ENCODE measurements around the gene GMIP.

The GMIP gene

DNA sequence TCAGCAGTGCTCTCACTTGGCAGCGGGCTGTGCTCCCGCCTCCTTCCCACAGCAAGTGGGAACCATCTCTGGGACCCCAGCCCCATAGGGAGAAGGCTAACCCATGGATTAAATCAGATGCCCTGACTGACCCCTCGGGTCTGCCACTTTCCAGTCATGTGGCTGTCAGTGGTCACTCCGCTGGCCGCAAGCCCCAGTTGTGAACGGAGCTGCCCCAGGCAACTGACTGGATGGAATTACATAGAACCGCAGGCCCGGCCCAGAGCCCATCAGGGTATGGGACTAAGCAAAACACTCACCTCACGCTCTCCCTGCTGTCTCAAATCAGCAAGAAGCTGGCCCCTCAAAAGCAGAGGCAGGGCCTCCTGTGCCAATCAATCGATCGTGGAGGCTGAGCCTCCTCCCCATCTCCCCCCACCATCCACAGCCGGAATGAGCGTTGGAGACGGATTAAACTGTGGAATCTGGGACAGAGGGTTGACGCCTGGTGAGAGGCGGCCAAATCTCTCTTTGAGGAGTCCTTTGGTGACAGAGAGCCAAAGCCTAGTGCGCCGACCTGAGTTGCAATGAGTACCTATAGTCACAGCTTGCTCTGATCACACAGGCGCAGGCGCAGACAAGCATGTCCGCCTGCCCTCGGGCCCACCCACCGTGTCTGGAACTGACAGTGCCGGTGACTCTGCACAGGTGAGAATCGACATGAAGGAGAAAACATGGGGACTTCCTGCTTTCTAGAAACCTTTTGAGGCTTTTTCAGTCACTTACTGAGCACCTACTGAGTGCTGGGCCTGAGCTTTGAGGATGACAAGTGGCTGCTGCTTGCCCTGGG, 63.7 kb downstream of the GMIP start:
- TF ChIP-seq, protein P1, sequence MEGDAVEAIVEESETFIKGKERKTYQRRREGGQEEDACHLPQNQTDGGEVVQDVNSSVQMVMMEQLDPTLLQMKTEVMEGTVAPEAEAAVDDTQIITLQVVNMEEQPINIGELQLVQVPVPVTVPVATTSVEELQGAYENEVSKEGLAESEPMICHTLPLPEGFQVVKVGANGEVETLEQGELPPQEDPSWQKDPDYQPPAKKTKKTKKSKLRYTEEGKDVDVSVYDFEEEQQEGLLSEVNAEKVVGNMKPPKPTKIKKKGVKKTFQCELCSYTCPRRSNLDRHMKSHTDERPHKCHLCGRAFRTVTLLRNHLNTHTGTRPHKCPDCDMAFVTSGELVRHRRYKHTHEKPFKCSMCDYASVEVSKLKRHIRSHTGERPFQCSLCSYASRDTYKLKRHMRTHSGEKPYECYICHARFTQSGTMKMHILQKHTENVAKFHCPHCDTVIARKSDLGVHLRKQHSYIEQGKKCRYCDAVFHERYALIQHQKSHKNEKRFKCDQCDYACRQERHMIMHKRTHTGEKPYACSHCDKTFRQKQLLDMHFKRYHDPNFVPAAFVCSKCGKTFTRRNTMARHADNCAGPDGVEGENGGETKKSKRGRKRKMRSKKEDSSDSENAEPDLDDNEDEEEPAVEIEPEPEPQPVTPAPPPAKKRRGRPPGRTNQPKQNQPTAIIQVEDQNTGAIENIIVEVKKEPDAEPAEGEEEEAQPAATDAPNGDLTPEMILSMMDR (IDR thresholded peaks at IDR 0.05; ENCODE audit: insufficient read depth, low read depth, low read length, missing control alignments) = no peak
- DNase-seq (ENCODE audit: low read depth) = no peak
- no peak overlapping the region for H3K4me3 ChIP-seq (ENCODE audit: low read length)

All from epithelial cell of esophagus (primary cell).